ENCODE data around the gene TMEM242. TPM values are rescaled to one million over a fixed set of nuclear protein-coding genes. Genes with fewer than 3 reads are reported as not detected.

Gene TMEM242
- total RNA-seq, 6 experiments from 2014 or later: 9.4 to 12.8 (median 10.8) TPM

GRCh38 chr6:157240059-157240959 is 83.0 kb downstream of the TMEM242 start:
- Mint-ChIP-seq H3K4me3 (peak overlapping the region; percentile 59), H3K27ac (no peak overlapping the region; the same call in 1 of the 2 replicates), H3K4me1 (ENCODE audit: low read depth) (peaks cover 29% of the 10 kb centered on the region), H3K36me3 (ENCODE audit: low read depth) (no peaks in the 10 kb centered on the region), H3K9me3 (no peaks in the 10 kb centered on the region), H3K27me3 (ENCODE audit: insufficient read depth) (peaks cover 33% of the 10 kb centered on the region)
- peak; percentile 45 for DNase-seq
- TF ChIP-seq, protein P1, sequence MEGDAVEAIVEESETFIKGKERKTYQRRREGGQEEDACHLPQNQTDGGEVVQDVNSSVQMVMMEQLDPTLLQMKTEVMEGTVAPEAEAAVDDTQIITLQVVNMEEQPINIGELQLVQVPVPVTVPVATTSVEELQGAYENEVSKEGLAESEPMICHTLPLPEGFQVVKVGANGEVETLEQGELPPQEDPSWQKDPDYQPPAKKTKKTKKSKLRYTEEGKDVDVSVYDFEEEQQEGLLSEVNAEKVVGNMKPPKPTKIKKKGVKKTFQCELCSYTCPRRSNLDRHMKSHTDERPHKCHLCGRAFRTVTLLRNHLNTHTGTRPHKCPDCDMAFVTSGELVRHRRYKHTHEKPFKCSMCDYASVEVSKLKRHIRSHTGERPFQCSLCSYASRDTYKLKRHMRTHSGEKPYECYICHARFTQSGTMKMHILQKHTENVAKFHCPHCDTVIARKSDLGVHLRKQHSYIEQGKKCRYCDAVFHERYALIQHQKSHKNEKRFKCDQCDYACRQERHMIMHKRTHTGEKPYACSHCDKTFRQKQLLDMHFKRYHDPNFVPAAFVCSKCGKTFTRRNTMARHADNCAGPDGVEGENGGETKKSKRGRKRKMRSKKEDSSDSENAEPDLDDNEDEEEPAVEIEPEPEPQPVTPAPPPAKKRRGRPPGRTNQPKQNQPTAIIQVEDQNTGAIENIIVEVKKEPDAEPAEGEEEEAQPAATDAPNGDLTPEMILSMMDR (IDR thresholded peaks at IDR 0.05): no peak

- peaks cover 40% of the 10 kb centered on the region for H3K27me3 Mint-ChIP-seq (ENCODE audit: insufficient read depth)
- TF ChIP-seq, protein P1 (IDR thresholded peaks at IDR 0.05): no peak
- H3K4me1 Mint-ChIP-seq (ENCODE audit: low read depth): peaks cover 27% of the 10 kb centered on the region
Measured at GRCh38 chr6:157239671-157240058, 83.7 kb downstream of the TMEM242 start.

More at GRCh38 chr6:157239671-157240058, 83.7 kb downstream of the TMEM242 start:
- H3K27ac Mint-ChIP-seq: no peak overlapping the region
- no peaks in the 10 kb centered on the region; the same call in 1 of the 2 replicates for H3K9me3 Mint-ChIP-seq
- DNase-seq: no peak
- H3K36me3 Mint-ChIP-seq (ENCODE audit: low read depth): no peaks in the 10 kb centered on the region
- peak overlapping the region; percentile 59; the same call in 1 of the 2 replicates for H3K4me3 Mint-ChIP-seq

Other genes with a start within 250 kb of the TMEM242 start
- 1 to 10 TPM; 5.2 to 6.7 (median 6.0) TPM for gene ZDHHC14, start 57.7 kb upstream of the TMEM242 start, total RNA-seq (2021; fragmentation: NEBNext Ultra II Directional; extraction: Animal tissue kit (Norgen Biotek cat#: 25700))

Measured in HFFc6 (cell line).